GM18498 (cell line): ENCODE data around the gene REG1B.
"Not testable (repeated sequence)": the region's sequence is repeated elsewhere in the genome, so short reads cannot be mapped to it uniquely, and the experiment has no call there.

ENCODE experiments used
- ATAC-seq: cut with Tn5 transposase; IDR thresholded peaks from one replicate; pipeline ENCODE4 v1.9.1; 2021; ENCODE audit warnings: mild to moderate bottlenecking, moderate library complexity; ENCODE audit not compliant: unreplicated experiment

Gene REG1B

GRCh38 chr2:79085382-79085781 lies 2.4 kb downstream of the REG1B start:
- ATAC-seq = no peak

GRCh38 chr2:79084495-79085135 lies 3.2 kb downstream of the REG1B start:
- ATAC-seq = no peak

DNA sequence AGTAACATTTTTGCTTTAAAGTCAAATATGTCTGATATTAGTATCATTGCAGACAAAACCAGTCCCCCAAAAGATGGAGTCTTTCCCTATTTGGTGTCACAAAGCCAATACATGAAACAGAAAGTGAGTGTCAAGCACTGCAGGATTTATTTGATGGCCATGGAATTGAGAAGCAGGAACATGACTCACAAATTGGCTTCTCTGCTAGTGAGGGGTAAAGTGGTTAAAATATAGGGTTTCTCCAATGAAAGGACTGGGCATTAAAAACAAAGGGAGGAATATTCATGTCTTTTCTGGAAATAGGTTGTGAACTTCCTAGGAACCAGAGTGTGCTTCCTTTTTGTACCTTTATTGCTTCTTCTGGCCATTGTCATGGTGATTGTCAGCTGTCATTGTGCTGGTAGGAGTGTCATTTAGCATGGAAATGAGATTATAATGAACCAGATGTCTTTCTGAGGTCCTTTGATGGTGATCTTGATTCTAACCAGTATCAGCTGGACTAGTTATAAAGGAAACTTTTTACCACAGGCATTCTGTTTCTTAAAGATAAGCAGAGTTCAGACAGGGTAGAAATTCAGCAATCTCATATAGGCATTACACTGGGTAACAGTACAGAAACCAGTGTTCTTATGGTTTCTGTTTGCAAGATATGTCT lies 4.1 kb downstream of the REG1B start:
- no peak for ATAC-seq

GRCh38 chr2:79082987-79083386 lies 4.8 kb downstream of the REG1B start:
- no peak for ATAC-seq

DNA sequence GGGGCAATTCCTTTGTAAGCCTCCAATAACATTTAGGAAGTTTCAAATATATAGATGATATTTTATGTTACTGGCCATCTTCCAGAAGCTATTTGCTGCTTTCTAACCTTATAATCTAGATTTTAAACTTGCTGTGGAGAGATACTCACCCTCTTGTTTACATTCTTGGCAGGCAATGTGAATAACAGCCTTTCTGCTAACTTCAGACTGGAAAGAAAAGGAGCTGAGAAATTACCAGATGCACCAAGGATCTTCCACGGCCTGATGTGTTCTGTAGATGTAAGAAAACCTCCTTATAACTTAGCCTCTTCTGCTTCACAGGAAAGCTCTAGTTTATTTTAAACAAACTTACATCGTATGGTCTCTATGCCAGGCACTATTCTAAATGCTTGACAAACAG lies 16.7 kb downstream of the REG1B start:
- ATAC-seq = no peak

DNA sequence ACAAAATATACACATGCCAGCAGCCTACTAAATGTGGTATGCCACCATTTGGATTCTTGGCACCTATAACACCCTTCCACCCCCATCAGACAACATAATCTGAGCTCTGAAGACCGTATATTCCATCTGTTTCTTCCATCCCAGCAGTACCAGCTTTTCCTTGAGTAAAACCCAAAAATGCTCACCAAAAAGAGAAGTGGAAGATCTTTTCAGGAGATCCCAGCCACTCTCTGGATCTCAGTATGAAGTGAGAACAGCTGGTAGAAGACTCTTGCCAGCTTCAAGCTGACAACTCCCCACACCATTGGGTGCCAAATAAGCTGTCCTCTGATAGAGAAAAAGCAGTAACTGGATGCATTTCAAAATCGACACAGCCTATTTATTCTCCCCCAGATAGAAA lies 22.6 kb downstream of the REG1B start:
- ATAC-seq = no peak

DNA sequence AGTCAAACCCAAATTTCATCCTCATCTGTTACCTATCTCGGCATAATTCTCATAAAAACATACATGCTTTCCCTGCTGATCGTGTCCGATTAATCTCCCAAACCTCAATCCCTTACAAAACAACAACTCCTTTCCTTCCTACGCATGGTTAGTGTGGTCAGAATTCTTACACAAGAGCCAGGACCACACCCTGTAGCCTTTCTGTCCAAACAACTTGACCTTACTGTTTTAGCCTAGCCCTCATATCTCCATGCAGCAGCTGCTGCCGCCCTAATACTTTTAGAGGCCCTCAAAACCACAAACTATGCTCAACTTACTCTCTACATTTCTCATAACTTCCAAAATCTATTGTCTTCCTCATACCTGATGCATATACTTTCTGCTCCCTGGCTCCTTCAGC lies 33.0 kb downstream of the REG1B start:
- not testable (repeated sequence) for ATAC-seq

GRCh38 chr2:79053486-79053885 lies 34.3 kb downstream of the REG1B start:
- ATAC-seq = not testable (repeated sequence)

DNA sequence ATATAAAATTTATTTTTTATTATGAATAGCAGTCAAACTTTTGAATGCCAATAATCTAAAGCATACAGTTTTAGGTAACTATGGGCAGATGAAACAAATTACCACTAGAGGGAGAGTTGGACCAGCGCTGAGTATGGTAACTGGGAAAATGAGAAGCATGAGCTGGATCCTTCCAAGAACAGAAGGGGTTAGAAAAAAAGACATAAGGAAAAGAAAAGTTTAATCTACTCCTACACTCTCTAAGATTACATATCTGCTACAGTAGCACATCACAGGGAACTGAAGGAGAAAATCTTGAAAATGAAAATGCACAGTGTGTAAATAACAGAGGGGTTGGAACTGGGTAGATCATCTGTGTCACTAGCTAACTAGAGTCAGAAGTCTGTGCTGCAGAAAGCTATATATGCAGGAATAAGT lies 46.8 kb downstream of the REG1B start:
- no peak for ATAC-seq

GRCh38 chr2:79039944-79040343 lies 47.8 kb downstream of the REG1B start:
- no peak for ATAC-seq
